Activated CD4-positive, alpha-beta T cell treated with anti-CD3 and anti-CD28 coated beads, Interleukin-2, amount 10 ng/mL, durations not matched to agents 7 days and 5 days (primary cell): ENCODE measurements around the gene TSFM. TPM values are rescaled to one million over a fixed set of nuclear protein-coding genes. Genes with fewer than 3 reads are reported as not detected.
"Not testable (repeated sequence)": the region's sequence is repeated elsewhere in the genome, so short reads cannot be mapped to it uniquely, and the experiment has no call there.

Experiments
- CTCF ChIA-PET: fragments of 350-600 bp; sonication (Branson Sonifier 250); formaldehyde crosslinking; loops from one replicate; lab custom pipeline; 2021; ENCODE audit warnings: antibody characterized with exemption; lab: Charles Lee
- POLR2A ChIA-PET: fragments of 350-600 bp; sonication (Branson Sonifier 250); formaldehyde crosslinking; loops from one replicate; lab custom pipeline; 2021; ENCODE audit warnings: antibody characterized with exemption; lab: Charles Lee
- DNase-seq: peaks from one replicate; pipeline ENCODE4 v3.0.0-alpha.2; 2020
- H3K27ac Mint-ChIP-seq: one replicate; pipeline ENCODE4 v1.8.0; 2021; ENCODE audit warnings: mild to moderate bottlenecking, moderate library complexity, mixed read lengths
- H3K27me3 Mint-ChIP-seq: one replicate; pipeline ENCODE4 v1.8.0; 2021; ENCODE audit warnings: mixed read lengths
- H3K36me3 Mint-ChIP-seq: one replicate; pipeline ENCODE4 v1.8.0; 2021; ENCODE audit warnings: low read depth, mixed read lengths
- H3K4me1 Mint-ChIP-seq: one replicate; pipeline ENCODE4 v1.8.0; 2021; ENCODE audit warnings: mixed read lengths
- H3K4me3 Mint-ChIP-seq: one replicate; pipeline ENCODE4 v1.8.0; 2021; ENCODE audit warnings: mild to moderate bottlenecking, moderate library complexity, mixed read lengths
- H3K9me3 Mint-ChIP-seq: one replicate; pipeline ENCODE4 v1.8.0; 2021; ENCODE audit warnings: mixed read lengths
- total RNA-seq, 2 experiments: library from RNA; stranded (reverse); gene quantifications; one replicate each; pipeline ENCODE4 v1.2.3, GENCODE V29; 2021

The TSFM gene
- total RNA-seq, 2 experiments from 2014 or later, result 23.6 to 29.7 TPM

DNA sequence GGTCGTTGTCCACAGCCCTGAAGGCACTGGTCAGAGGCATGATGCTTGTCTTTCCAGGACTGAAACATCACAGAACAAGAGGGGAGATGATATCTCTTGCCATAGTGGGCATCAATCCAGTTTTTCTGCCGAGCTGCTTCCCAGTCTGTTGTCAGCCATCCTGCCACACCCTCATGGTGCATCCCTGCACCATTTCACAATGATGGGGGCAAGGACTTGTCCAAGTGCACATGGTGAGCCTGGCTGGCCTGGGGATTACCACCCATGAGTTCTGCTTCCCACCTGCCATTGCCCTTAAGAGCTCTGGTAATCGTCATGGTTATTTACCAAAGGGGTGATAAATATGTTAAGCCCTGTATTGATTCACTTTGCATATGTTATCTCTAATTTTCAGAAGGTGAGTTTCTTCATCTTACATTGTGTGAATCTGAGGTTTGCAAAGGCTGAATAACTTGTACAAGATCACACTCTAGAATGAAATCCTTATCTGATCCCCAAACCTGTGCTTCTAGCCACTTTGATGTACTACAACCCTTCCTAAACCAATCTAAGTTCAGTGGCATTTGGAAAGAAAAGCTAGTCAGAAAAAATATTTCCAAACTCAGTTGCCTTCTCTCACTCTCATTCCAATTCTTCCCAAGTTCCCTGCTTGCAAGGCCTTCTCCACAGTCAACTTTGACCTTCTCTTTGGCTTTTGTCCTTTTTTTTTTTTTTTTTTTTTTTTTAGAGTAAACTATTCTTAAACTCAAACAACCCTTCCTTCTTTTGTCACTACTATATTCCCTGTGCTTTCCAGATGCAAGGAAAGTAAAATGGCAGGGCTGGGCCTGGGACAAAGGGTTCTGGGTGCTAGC is 33.6 kb downstream of the TSFM start:
- no peak for DNase-seq
- CTCF ChIA-PET, result interaction anchor here (1.1 kb wide), 1 partner anchor 13 kb away, joined by 6 read pairs; no protein-coding TSS in a partner anchor
- POLR2A ChIA-PET, result no interaction called here
- Mint-ChIP-seq H3K27ac (no peak overlapping the region), H3K4me3 (no peak overlapping the region), H3K27me3 (no peaks in the 10 kb centered on the region), H3K4me1 (no peaks in the 10 kb centered on the region), H3K9me3 (no peaks in the 10 kb centered on the region), H3K36me3 (peaks cover 13% of the 10 kb centered on the region)

DNA sequence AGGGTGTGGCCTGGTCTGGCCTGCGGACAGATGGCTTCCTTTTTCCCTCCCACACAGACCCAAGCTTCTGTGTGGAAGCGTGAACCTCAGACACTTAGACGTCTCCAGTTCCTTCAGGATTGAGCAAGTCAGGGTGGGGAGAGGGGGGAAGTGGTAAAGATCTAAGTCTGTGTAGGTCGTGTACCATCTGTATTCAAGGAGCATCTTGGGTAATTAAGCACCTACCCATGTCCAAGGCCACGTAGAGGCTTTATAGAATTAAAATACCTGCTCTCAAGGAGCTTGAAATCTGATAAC is 34.2 kb downstream of the TSFM start:
- POLR2A ChIA-PET, result no interaction called here
- Mint-ChIP-seq H3K4me1 (no peaks in the 10 kb centered on the region), H3K36me3 (peaks cover 16% of the 10 kb centered on the region), H3K9me3 (no peaks in the 10 kb centered on the region), H3K27me3 (no peaks in the 10 kb centered on the region), H3K4me3 (no peak overlapping the region), H3K27ac (no peak overlapping the region)
- no peak for DNase-seq
- CTCF ChIA-PET, result interaction anchor here (2.2 kb wide), 1 partner anchor 34 kb away, joined by 5 read pairs; the partner anchor contains the start of gene TSFM

DNA sequence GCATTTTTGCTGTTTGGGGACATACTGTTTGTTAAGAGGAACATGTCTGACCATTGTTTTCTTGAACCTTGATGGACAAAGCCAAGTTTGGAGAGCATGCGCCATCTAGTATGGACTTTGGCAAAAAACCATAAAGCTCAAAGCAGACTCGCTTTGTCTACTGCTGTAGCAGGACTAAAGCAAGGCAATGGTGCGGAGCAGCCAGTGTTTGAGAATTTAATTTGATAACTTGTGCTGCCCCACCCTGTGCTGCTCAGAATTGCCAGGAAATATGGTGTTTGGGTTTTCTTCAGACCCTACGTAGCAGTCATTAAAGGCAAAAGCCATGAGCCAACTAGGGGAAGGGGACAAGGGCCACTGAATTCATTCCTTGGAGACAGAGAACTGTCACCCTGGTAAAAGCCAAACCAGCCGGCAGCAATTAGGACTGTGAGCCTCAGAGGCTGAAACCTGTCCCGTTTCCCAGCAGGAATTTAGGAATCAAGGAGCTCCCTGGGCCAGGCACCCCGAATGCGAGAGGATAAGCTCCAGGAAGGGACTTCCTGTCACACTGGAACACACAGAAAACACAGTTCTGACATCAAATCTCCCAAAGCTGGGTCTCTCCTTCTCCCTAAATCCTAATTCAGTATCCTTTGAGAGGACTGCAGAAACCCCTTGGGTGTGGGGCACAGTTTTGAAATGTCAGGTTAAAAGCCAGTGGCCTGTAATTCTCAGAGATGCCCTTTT is 34.8 kb downstream of the TSFM start:
- CTCF ChIA-PET, result interaction anchor here (0.5 to 2.6 kb wide), 7 partner anchors 9 to 235 kb away, joined by 3 to 10 read pairs (median 3); partner anchors contain the start of gene TSFM
- POLR2A ChIA-PET, result interaction anchor here (0.7 kb wide), 1 partner anchor 91 kb away, joined by 3 read pairs; no protein-coding TSS in a partner anchor
- no peaks in the 10 kb centered on the region for H3K9me3 Mint-ChIP-seq

DNA sequence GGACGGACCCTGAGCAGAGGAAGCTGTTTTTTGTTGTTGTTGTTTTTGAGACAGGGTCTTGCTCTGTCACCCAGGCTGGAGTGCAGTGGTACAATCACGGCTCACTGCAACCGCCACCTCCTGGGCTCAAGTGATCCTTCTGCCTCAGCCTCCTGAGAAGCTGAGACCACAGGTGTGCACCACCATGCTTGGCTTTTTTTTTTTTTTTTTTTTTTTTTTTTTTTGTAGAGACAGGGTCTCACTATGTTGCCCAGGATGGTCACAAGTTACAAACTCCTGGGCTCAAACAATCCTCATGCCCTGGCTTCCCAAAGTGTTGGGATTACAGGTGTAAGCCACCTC is 35.4 kb downstream of the TSFM start:
- CTCF ChIA-PET, result interaction anchor here (1.4 to 2.6 kb wide), 5 partner anchors 10 to 35 kb away, joined by 3 to 10 read pairs (median 4); partner anchors contain the start of gene TSFM
- not testable (repeated sequence) for H3K27ac Mint-ChIP-seq

More for the DNA sequence above, 34.8 kb downstream of the TSFM start:
- Mint-ChIP-seq H3K4me3 (no peak overlapping the region), H3K4me1 (no peaks in the 10 kb centered on the region), H3K27ac (no peak overlapping the region), H3K27me3 (no peaks in the 10 kb centered on the region), H3K36me3 (peaks cover 19% of the 10 kb centered on the region)
- no peak for DNase-seq

DNA sequence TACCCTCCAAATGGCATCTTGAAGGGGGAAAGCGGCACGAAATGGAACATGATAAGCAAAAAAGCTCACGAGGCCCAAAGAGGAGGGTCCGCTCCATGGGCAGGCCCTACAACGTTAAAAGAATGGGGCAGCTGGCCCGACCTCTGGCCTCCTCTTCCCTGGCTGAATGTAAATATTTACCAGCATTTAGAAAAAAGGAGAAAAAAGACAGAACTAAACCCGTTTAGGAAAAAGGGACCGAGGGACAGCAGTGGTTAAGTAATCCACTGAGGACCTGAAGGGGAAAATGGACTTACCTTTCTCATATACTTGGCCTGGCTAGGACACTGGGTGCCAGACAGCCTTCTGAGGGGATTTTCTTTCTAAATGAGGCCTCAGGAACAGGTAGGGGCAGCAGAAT is 37.5 kb downstream of the TSFM start:
- POLR2A ChIA-PET, DNase-seq, H3K9me3 Mint-ChIP-seq, H3K4me1 Mint-ChIP-seq, CTCF ChIA-PET, H3K27me3 Mint-ChIP-seq, H3K27ac Mint-ChIP-seq, H3K4me3 Mint-ChIP-seq: not testable (repeated sequence)
- peaks cover 39% of the 10 kb centered on the region for H3K36me3 Mint-ChIP-seq

More for the DNA sequence above, 35.4 kb downstream of the TSFM start:
- peaks cover 22% of the 10 kb centered on the region for H3K36me3 Mint-ChIP-seq
- H3K4me3 Mint-ChIP-seq, DNase-seq, H3K27me3 Mint-ChIP-seq, H3K4me1 Mint-ChIP-seq, H3K9me3 Mint-ChIP-seq: not testable (repeated sequence)
- POLR2A ChIA-PET, result interaction anchor here (0.7 kb wide), 1 partner anchor 91 kb away, joined by 3 read pairs; no protein-coding TSS in a partner anchor

DNA sequence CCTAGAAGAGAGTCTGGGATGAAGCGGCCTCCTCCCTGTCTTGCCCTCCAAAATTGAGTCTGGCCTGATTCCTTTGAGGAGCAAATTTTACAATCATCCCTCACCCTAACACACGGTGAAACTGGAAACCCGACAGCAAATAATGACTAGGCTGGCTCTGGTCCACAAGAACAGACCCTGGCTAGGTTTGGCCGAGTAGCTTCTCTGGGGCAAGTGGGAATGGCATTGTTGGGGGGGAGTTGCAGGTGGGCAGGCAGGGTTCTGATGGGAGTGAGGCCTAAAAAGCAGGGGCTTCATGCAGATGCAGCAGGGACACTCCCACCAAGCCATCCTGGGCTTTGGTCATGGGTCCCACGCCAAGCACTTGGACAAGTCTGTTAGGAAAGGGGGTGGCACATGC is 38.4 kb downstream of the TSFM start:
- DNase-seq, H3K9me3 Mint-ChIP-seq, H3K27ac Mint-ChIP-seq, H3K4me1 Mint-ChIP-seq, CTCF ChIA-PET, POLR2A ChIA-PET, H3K27me3 Mint-ChIP-seq, H3K4me3 Mint-ChIP-seq: not testable (repeated sequence)
- H3K36me3 Mint-ChIP-seq, result peaks cover 44% of the 10 kb centered on the region

- DNase-seq, result no peak
- Mint-ChIP-seq H3K9me3 (no peaks in the 10 kb centered on the region), H3K4me1 (no peaks in the 10 kb centered on the region), H3K36me3 (peaks cover 49% of the 10 kb centered on the region), H3K27ac (no peak overlapping the region), H3K4me3 (no peak overlapping the region), H3K27me3 (no peaks in the 10 kb centered on the region)
- CTCF ChIA-PET, result no interaction called here
- POLR2A ChIA-PET, result no interaction called here
These were observed 39.1 kb downstream of the TSFM start for GRCh38 chr12:57821474-57822214.

- DNase-seq, result no peak
- CTCF ChIA-PET, result interaction anchor here (1.2 kb wide), 1 partner anchor 40 kb away, joined by 4 read pairs; the partner anchor contains the start of gene TSFM
These were observed 40.0 kb downstream of the TSFM start for GRCh38 chr12:57822392-57823130.

DNA sequence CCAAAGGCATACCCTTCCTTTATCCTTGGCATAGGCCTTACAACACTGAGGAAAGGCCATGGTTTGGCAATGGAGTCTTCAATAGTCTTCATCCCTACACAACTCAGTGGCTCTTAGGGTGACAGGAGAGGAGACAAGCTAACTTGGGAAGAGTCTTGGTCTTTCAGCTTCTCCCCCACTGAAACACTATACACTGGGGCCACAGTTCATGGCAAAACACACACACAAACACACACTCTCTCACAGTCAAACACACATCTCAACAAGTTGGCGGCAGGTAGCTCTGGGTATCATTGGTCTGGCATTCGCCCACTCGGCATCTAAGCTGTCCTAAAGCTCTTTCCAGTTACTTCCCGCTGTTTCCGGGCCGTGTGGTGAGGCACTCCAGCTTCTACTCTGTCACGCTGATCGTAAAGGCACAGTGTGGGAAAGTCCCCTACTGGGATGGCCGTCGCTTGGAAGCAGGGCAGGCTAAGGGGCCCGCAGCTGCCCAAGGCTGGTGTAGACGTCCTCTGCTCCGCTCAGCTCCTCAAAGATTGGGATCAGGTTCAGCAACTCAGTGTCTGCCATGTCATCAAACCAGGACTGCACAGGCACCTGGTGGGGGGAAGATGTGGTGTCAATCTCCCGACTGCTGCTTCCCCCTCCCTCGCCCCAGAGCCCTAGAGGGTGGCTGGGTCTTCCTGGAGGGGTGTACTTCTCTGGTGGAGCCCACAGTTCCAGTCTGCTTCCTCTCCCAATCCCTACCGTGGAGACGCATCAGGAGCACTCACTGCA is 40.7 kb downstream of the TSFM start:
- ChIA-PET CTCF (interaction anchor here (1.2 to 1.3 kb wide), 2 partner anchors 12 to 40 kb away, joined by 4 read pairs; partner anchors contain the start of gene TSFM), POLR2A (no interaction called here)
- no peak overlapping the region for H3K4me3 Mint-ChIP-seq
- no peaks in the 10 kb centered on the region for H3K4me1 Mint-ChIP-seq
- no peaks in the 10 kb centered on the region for H3K9me3 Mint-ChIP-seq
- no peaks in the 10 kb centered on the region for H3K27me3 Mint-ChIP-seq
- DNase-seq, result no peak
- H3K27ac Mint-ChIP-seq, result no peak overlapping the region
- peaks cover 57% of the 10 kb centered on the region for H3K36me3 Mint-ChIP-seq

More at GRCh38 chr12:57822392-57823130, 40.0 kb downstream of the TSFM start:
- Mint-ChIP-seq H3K27me3 (no peaks in the 10 kb centered on the region), H3K36me3 (peaks cover 54% of the 10 kb centered on the region), H3K4me3 (no peak overlapping the region), H3K27ac (no peak overlapping the region), H3K9me3 (no peaks in the 10 kb centered on the region), H3K4me1 (no peaks in the 10 kb centered on the region)
- POLR2A ChIA-PET, result no interaction called here

- Mint-ChIP-seq H3K4me1 (peaks cover 2% of the 10 kb centered on the region), H3K9me3 (no peaks in the 10 kb centered on the region), H3K27ac (no peak overlapping the region), H3K4me3 (no peak overlapping the region), H3K36me3 (peaks cover 57% of the 10 kb centered on the region), H3K27me3 (no peaks in the 10 kb centered on the region)
- ChIA-PET POLR2A (no interaction called here), CTCF (interaction anchor here (0.8 to 1.5 kb wide), 4 partner anchors 12 to 81 kb away, joined by 4 to 5 read pairs (median 4); partner anchors contain the start of gene TSFM)
- DNase-seq, result no peak
These were observed 41.5 kb downstream of the TSFM start for GRCh38 chr12:57823908-57824640.

DNA sequence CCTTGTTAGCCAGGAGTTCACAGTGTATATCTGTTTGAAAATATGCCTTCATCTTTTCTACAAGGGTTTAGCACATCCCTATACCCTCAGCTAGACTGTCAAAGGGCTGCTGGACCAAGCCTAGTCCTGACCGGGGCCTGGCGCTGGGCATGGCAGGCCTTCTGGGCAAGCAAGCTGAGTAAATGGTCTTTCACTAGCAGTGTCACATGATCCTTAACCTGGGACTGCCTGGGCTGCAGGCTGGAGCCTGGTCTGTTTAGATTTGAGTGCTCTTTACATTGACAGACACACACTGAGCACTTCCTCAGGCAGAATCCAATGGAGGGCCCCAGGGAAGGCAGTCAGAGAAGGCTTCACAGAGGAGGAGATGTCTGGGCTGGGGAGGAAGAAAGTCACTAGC is 42.9 kb downstream of the TSFM start:
- POLR2A ChIA-PET, result no interaction called here
- peaks cover 8% of the 10 kb centered on the region for H3K4me1 Mint-ChIP-seq

More for the DNA sequence above, 42.9 kb downstream of the TSFM start:
- H3K36me3 Mint-ChIP-seq, result peaks cover 59% of the 10 kb centered on the region
- no peak for DNase-seq
- no peaks in the 10 kb centered on the region for H3K27me3 Mint-ChIP-seq
- CTCF ChIA-PET, result interaction anchor here (1.4 kb wide), 2 partner anchors 22 to 43 kb away, joined by 3 read pairs; partner anchors contain the start of gene TSFM
- H3K4me3 Mint-ChIP-seq, result no peak overlapping the region
- H3K27ac Mint-ChIP-seq, result no peak overlapping the region
- no peaks in the 10 kb centered on the region for H3K9me3 Mint-ChIP-seq
